ENCODE measurements around the gene RASSF1. TPM values are rescaled to one million over a fixed set of nuclear protein-coding genes. Genes with fewer than 3 reads are reported as not detected.

RASSF1 gene
- 10 to 100 TPM; 16.2 to 32.6 (median 25.5) TPM for total RNA-seq
- 10 to 100 TPM; 12.5 to 27.4 TPM for polyA plus RNA-seq
- long read RNA-seq, donor 1, transcript RASSF1-201 (5 exons, 1,757 nt) = major isoform, 143 of 171 reads
- long read RNA-seq, donor 1, transcript RASSF1-203 (6 exons, 1,923 nt) = minor isoform, 11 of 171 reads
- long read RNA-seq, donor 1, partial matches to known transcripts = 5 of 171 reads
- long read RNA-seq, donor 1, other reads (novel, unspliced or antisense) = 9 of 171 reads
- long read RNA-seq, donor 2, transcript RASSF1-201 (5 exons, 1,757 nt) = major isoform, 13 of 13 reads
- long read RNA-seq, donor 2, partial matches to known transcripts = 0 of 13 reads
- long read RNA-seq, donor 2, other reads (novel, unspliced or antisense) = 0 of 13 reads
- long read RNA-seq, donor 3, transcript RASSF1-201 (5 exons, 1,757 nt) = major isoform, 50 of 75 reads
- long read RNA-seq, donor 3, transcript RASSF1-203 (6 exons, 1,923 nt) = minor isoform, 11 of 75 reads
- long read RNA-seq, donor 3, partial matches to known transcripts = 3 of 75 reads
- long read RNA-seq, donor 3, other reads (novel, unspliced or antisense) = 8 of 75 reads

- intact Hi-C loops (cut with DNase I) = no loop called here
- Histone ChIP-seq H3K27me3 (no peaks in the 10 kb centered on the region), H3K9me3 (no peaks in the 10 kb centered on the region), H3K36me3 (no peaks in the 10 kb centered on the region), H3K4me1 (ENCODE audit: insufficient read depth) (peaks cover 18% of the 10 kb centered on the region), H3K27ac (peak within 1 kb of the TSS; percentile 21 to 47), H3K4me3 (peak within 1 kb of the TSS; percentile 56)
- peak in 4 of 5 donors; percentile 68 to 75 (median 70) for DNase-seq
- 2 to 4% (median 2%) methylated on average over 62 to 85 of the region's 85 CpGs for WGBS, 3 donors
- TF ChIP-seq CTCF (IDR thresholded peaks at IDR 0.05) = no peak
- TF ChIP-seq POLR2A (IDR thresholded peaks at IDR 0.05) = peak; percentile 53
- TF ChIP-seq EP300 (IDR thresholded peaks at IDR 0.05) = no peak
Observed at GRCh38 chr3:50340448-50341329, at the start of gene RASSF1. Gene RASSF1 (minus strand): TSS chr3:50340836. CDS start chr3:50340805, 31 bp downstream.

- no peak for DNase-seq
- 84 to 93% (median 87%) methylated on average over 6 of the region's 6 CpGs for WGBS, 3 donors
- intact Hi-C loops (cut with DNase I) = no loop called here
- no peak for TF ChIP-seq CTCF (IDR thresholded peaks at IDR 0.05)
- Histone ChIP-seq H3K9me3 (no peaks in the 10 kb centered on the region), H3K36me3 (no peaks in the 10 kb centered on the region), H3K4me3 (no peak overlapping the region), H3K27me3 (no peaks in the 10 kb centered on the region), H3K4me1 (ENCODE audit: insufficient read depth) (peaks cover 1% of the 10 kb centered on the region), H3K27ac (no peak overlapping the region)
Observed at GRCh38 chr3:50389414-50389767, 48.8 kb upstream of the RASSF1 start.

GRCh38 chr3:50388720-50389413 is 48.2 kb upstream of the RASSF1 start:
- TF ChIP-seq CTCF (IDR thresholded peaks at IDR 0.05) = no peak
- no peak for TF ChIP-seq EP300 (IDR thresholded peaks at IDR 0.05)
- no peak for TF ChIP-seq POLR2A (IDR thresholded peaks at IDR 0.05)
- H3K27me3 ChIP-seq = no peaks in the 10 kb centered on the region
- DNase-seq = no peak
- 82 to 87% (median 86%) methylated on average over 22 of the region's 22 CpGs for WGBS, 3 donors
- H3K36me3 ChIP-seq = no peaks in the 10 kb centered on the region
- intact Hi-C loops (cut with DNase I) = no loop called here
- H3K9me3 ChIP-seq = no peaks in the 10 kb centered on the region
- no peak overlapping the region for H3K27ac ChIP-seq
- no peak overlapping the region for H3K4me3 ChIP-seq
- peaks cover 1% of the 10 kb centered on the region for H3K4me1 ChIP-seq (ENCODE audit: insufficient read depth)

Data from ovary (tissue), 10 donors.